Lower leg skin (tissue), 3 donors: Measurements from ENCODE around the gene TSC1.

Experiments
- POLR2A ChIP-seq, 2 donors: fragments of 450-650 bp; IDR thresholded peaks; one replicate each; pipeline ENCODE4 v1.6.1; 2016 to 2017; ENCODE audit warnings: antibody characterized with exemption in 2 of 2, mild to moderate bottlenecking in 1 of 2, moderate library complexity in 1 of 2
- TF ChIP-seq, protein P1 (sequence below), 3 donors: fragments of 450-650 bp; IDR thresholded peaks; one replicate each; pipeline ENCODE4 v1.5.1; 2016; ENCODE audit warnings: antibody characterized with exemption in 3 of 3, mild to moderate bottlenecking in 3 of 3, moderate library complexity in 2 of 3

DNA sequence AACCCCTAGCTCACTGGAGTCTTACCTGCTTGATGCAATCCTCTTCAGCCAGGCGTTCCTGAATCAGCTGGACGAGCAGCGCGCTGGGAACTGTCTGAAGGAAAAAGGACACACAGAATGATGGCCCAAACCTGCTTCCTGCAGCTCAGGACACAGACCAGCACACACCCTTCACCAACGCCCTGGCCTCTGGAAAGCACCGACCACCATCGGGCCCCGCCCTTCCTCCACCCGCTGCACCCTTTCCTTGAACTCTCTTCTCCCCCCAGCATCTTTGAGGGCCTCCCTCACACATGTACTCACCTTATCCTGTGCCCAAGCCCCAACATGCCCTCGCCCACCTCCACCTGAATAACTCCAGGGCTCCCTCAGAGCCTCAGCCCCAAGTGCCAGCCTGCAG is 89.6 kb downstream of the TSC1 start:
- TF ChIP-seq, protein P1, sequence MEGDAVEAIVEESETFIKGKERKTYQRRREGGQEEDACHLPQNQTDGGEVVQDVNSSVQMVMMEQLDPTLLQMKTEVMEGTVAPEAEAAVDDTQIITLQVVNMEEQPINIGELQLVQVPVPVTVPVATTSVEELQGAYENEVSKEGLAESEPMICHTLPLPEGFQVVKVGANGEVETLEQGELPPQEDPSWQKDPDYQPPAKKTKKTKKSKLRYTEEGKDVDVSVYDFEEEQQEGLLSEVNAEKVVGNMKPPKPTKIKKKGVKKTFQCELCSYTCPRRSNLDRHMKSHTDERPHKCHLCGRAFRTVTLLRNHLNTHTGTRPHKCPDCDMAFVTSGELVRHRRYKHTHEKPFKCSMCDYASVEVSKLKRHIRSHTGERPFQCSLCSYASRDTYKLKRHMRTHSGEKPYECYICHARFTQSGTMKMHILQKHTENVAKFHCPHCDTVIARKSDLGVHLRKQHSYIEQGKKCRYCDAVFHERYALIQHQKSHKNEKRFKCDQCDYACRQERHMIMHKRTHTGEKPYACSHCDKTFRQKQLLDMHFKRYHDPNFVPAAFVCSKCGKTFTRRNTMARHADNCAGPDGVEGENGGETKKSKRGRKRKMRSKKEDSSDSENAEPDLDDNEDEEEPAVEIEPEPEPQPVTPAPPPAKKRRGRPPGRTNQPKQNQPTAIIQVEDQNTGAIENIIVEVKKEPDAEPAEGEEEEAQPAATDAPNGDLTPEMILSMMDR (IDR thresholded peaks at IDR 0.05), result no peak
- no peak for TF ChIP-seq POLR2A (IDR thresholded peaks at IDR 0.05)
